Tibial nerve (tissue), 4 donors: ENCODE results near the gene TMEM95. TPM values are rescaled to one million over a fixed set of nuclear protein-coding genes. Genes with fewer than 3 reads are reported as not detected.

Experiments used
- DNase-seq, 2 donors: peaks; one replicate each; pipeline ENCODE4 v3.0.0-alpha.2; 2019; ENCODE audit warnings: low spot score in 2 of 2
- H3K27ac ChIP-seq, 4 donors: fragments of 200-600 bp; sonication (generic) in 3 of 4; one replicate each; pipeline ENCODE4 v1.5.1; 2017 to 2019; ENCODE audit warnings: mild to moderate bottlenecking in 1 of 4
- H3K27me3 ChIP-seq, 2 donors: fragments of 200-600 bp; sonication (generic) in 1 of 2; one replicate each; pipeline versions ENCODE4 v1.5.1 to v1.6.0; 2017 to 2019
- H3K36me3 ChIP-seq, 3 donors: fragments of 200-600 bp; sonication (generic); one replicate each; pipeline ENCODE4 v1.5.1; 2018 to 2019
- H3K4me1 ChIP-seq, 4 donors: fragments of 200-600 bp; sonication (generic) in 3 of 4; one replicate each; pipeline ENCODE4 v1.5.1; 2017 to 2019
- H3K4me3 ChIP-seq, 4 donors: fragments of 200-600 bp; sonication (generic) in 3 of 4; one replicate each; pipeline ENCODE4 v1.5.1; 2017 to 2019; ENCODE audit warnings: mild to moderate bottlenecking in 1 of 4, moderate library complexity in 1 of 4
- H3K9me3 ChIP-seq, 4 donors: fragments of 200-600 bp; sonication (generic) in 3 of 4; one replicate each; pipeline ENCODE4 v1.5.1; 2017 to 2019
- CTCF ChIP-seq, 5 experiments: fragments of 200-600 bp in 3 of 5; fragments of 450-650 bp in 2 of 5; sonication (generic) in 3 of 5; IDR thresholded peaks; one replicate each; pipeline ENCODE4 v1.5.1; 2016 to 2019; ENCODE audit warnings: antibody characterized with exemption in 5 of 5, mild to moderate bottlenecking in 3 of 5, moderate library complexity in 2 of 5
- EP300 ChIP-seq, 2 donors: sonication (generic); formaldehyde crosslinking; IDR thresholded peaks; one replicate each; pipeline ENCODE4 v1.6.1; 2017; ENCODE audit warnings: antibody characterized with exemption in 2 of 2, mild to moderate bottlenecking in 1 of 2
- POLR2A ChIP-seq, 2 donors: fragments of 450-650 bp; IDR thresholded peaks; one replicate each; pipeline ENCODE4 v1.6.1; 2017; ENCODE audit warnings: antibody characterized with exemption in 2 of 2, mild to moderate bottlenecking in 2 of 2, moderate library complexity in 2 of 2
- WGBS, 2 donors: methylation state at CpG; one replicate each; pipeline ENCODE4 v1.1.5; 2018; 5-methylcytosine and 5-hydroxymethylcytosine counted together
- total RNA-seq, 4 donors: library from RNA; depleted of rRNA; stranded (reverse); fragments of >200 nt; gene quantifications; one replicate each; pipeline ENCODE4 v1.1.0, GENCODE V29; 2016

The TMEM95 gene
- total RNA-seq, 4 donors from 2014 or later, result not detected

GRCh38 chr17:7309628-7310027 is 45.3 kb upstream of the TMEM95 start:
- Histone ChIP-seq H3K27me3 (no peaks in the 10 kb centered on the region), H3K4me1 (peaks cover 0 to 64% (median 37%) of the 10 kb centered on the region in 4 donors), H3K9me3 (no peaks in the 10 kb centered on the region), H3K36me3 (peaks cover 7 to 48% (median 28%) of the 10 kb centered on the region in 3 donors), H3K27ac (peak overlapping the region in 2 of 4 donors; percentile 99), H3K4me3 (no peak overlapping the region)
- WGBS, 2 donors, result 88 to 95% methylated on average over 12 of the region's 12 CpGs
- no peak for DNase-seq
- TF ChIP-seq CTCF (IDR thresholded peaks at IDR 0.05), result no peak
- TF ChIP-seq POLR2A (IDR thresholded peaks at IDR 0.05), result no peak

GRCh38 chr17:7311110-7311705 is 43.7 kb upstream of the TMEM95 start:
- no peaks in the 10 kb centered on the region for H3K27me3 ChIP-seq
- TF ChIP-seq EP300 (IDR thresholded peaks at IDR 0.05), result no peak
- TF ChIP-seq POLR2A (IDR thresholded peaks at IDR 0.05), result no peak
- no peak for TF ChIP-seq CTCF (IDR thresholded peaks at IDR 0.05)
- H3K36me3 ChIP-seq, result peaks cover 7 to 52% (median 28%) of the 10 kb centered on the region in 3 donors
- peaks cover 0 to 70% (median 40%) of the 10 kb centered on the region in 4 donors for H3K4me1 ChIP-seq
- no peaks in the 10 kb centered on the region for H3K9me3 ChIP-seq
- H3K27ac ChIP-seq, result no peak overlapping the region
- DNase-seq, result no peak
- 76 to 77% methylated on average over 7 of the region's 7 CpGs for WGBS, 2 donors
- no peak overlapping the region for H3K4me3 ChIP-seq

- no peak for DNase-seq
- no peak overlapping the region for H3K27ac ChIP-seq
- H3K4me3 ChIP-seq, result no peak overlapping the region
- no peaks in the 10 kb centered on the region for H3K9me3 ChIP-seq
- H3K27me3 ChIP-seq, result no peaks in the 10 kb centered on the region
- 75% methylated on average over 7 of the region's 7 CpGs for WGBS, 2 donors
- peaks cover 0 to 70% (median 39%) of the 10 kb centered on the region in 4 donors for H3K4me1 ChIP-seq
- TF ChIP-seq EP300 (IDR thresholded peaks at IDR 0.05), result no peak
- TF ChIP-seq POLR2A (IDR thresholded peaks at IDR 0.05), result no peak
- TF ChIP-seq CTCF (IDR thresholded peaks at IDR 0.05), result no peak
- H3K36me3 ChIP-seq, result peaks cover 7 to 65% (median 28%) of the 10 kb centered on the region in 3 donors
Observed at GRCh38 chr17:7312432-7313087, 42.4 kb upstream of the TMEM95 start.

GRCh38 chr17:7313088-7313889 is 41.7 kb upstream of the TMEM95 start:
- TF ChIP-seq POLR2A (IDR thresholded peaks at IDR 0.05), result no peak
- TF ChIP-seq CTCF (IDR thresholded peaks at IDR 0.05), result no peak
- TF ChIP-seq EP300 (IDR thresholded peaks at IDR 0.05), result no peak
- WGBS, 2 donors, result 88 to 94% methylated on average over 7 of the region's 7 CpGs
- Histone ChIP-seq H3K4me3 (no peak overlapping the region), H3K4me1 (peaks cover 0 to 70% (median 38%) of the 10 kb centered on the region in 4 donors), H3K36me3 (peaks cover 7 to 73% (median 29%) of the 10 kb centered on the region in 3 donors), H3K27ac (no peak overlapping the region), H3K27me3 (no peaks in the 10 kb centered on the region), H3K9me3 (no peaks in the 10 kb centered on the region)
- no peak for DNase-seq
